Caki2 (cell line): ENCODE data around the gene RASA3. TPM values are rescaled to one million over a fixed set of nuclear protein-coding genes. Genes with fewer than 3 reads are reported as not detected.

ENCODE experiments used
- DNase-seq: peaks from one replicate; pipeline ENCODE4 v3.0.0-alpha.2; 2015; ENCODE audit warnings: low read depth
- in situ Hi-C: cut with HindIII; loops from 2 replicates; pipeline ENCODE4 v1.10.0; 2016; ENCODE audit warnings: low sequenced_read_pairs, low pct_unique_long_range_greater_than_20kb, mixed read lengths
- total RNA-seq: library from RNA; depleted of rRNA; stranded (reverse); fragments of >200 nt; shearing (Covaris generic); gene quantifications from 2 replicates; pipeline ENCODE4 v1.2.3, GENCODE V29; 2014; ENCODE audit warnings: low replicate concordance

RASA3 gene
- total RNA-seq, 1 experiment from 2014 or later, result 11.5 TPM

GRCh38 chr13:114057166-114058050 lies 75.0 kb downstream of the RASA3 start:
- in situ Hi-C loops, result no loop called here
- DNase-seq, result no peak

- no peak for DNase-seq
- in situ Hi-C loops, result no loop called here
Observed at GRCh38 chr13:114056205-114057013, 76.0 kb downstream of the RASA3 start.

- in situ Hi-C loops, result no loop called here
- no peak for DNase-seq
Observed at GRCh38 chr13:114055766-114056165, 76.7 kb downstream of the RASA3 start.

GRCh38 chr13:114054830-114055439 lies 77.5 kb downstream of the RASA3 start:
- in situ Hi-C loops, result no loop called here
- no peak for DNase-seq

- DNase-seq, result no peak
- in situ Hi-C loops, result no loop called here
Observed at GRCh38 chr13:114054264-114054663, 78.2 kb downstream of the RASA3 start.

- in situ Hi-C loops, result no loop called here
Observed at GRCh38 chr13:114053026-114053425, 79.4 kb downstream of the RASA3 start.

GRCh38 chr13:114050536-114051450 lies 81.6 kb downstream of the RASA3 start:
- in situ Hi-C loops, result no loop called here

More at GRCh38 chr13:114053026-114053425, 79.4 kb downstream of the RASA3 start:
- no peak for DNase-seq

GRCh38 chr13:114049626-114050101 lies 82.8 kb downstream of the RASA3 start:
- no peak for DNase-seq
- in situ Hi-C loops, result no loop called here

More at GRCh38 chr13:114050536-114051450, 81.6 kb downstream of the RASA3 start:
- no peak for DNase-seq

GRCh38 chr13:114049026-114049425 lies 83.4 kb downstream of the RASA3 start:
- DNase-seq, result no peak
- in situ Hi-C loops, result no loop called here

- DNase-seq, result no peak
- in situ Hi-C loops, result no loop called here
Observed at GRCh38 chr13:114048443-114048842, 84.0 kb downstream of the RASA3 start.

GRCh38 chr13:114047358-114047881 lies 85.0 kb downstream of the RASA3 start:
- DNase-seq, result peak; percentile 61
- in situ Hi-C loops, result no loop called here

- in situ Hi-C loops, result no loop called here
- DNase-seq, result no peak
Observed at GRCh38 chr13:114046431-114046975, 85.9 kb downstream of the RASA3 start.

GRCh38 chr13:114045113-114045735 lies 87.2 kb downstream of the RASA3 start:
- no peak for DNase-seq
- in situ Hi-C loops, result no loop called here

GRCh38 chr13:114044486-114044885 lies 87.9 kb downstream of the RASA3 start:
- no peak for DNase-seq
- in situ Hi-C loops, result no loop called here

- DNase-seq, result no peak
Observed at GRCh38 chr13:114043421-114044053, 88.9 kb downstream of the RASA3 start.

GRCh38 chr13:114042066-114042815 lies 90.2 kb downstream of the RASA3 start:
- in situ Hi-C loops, result no loop called here
- no peak for DNase-seq

More at GRCh38 chr13:114043421-114044053, 88.9 kb downstream of the RASA3 start:
- in situ Hi-C loops, result no loop called here
